ENCODE measurements around the gene TMEM125. TPM values are rescaled to one million over a fixed set of nuclear protein-coding genes. Genes with fewer than 3 reads are reported as not detected.

Gene TMEM125
- total RNA-seq, 1 donor from 2014 or later, result 0.73 TPM

DNA sequence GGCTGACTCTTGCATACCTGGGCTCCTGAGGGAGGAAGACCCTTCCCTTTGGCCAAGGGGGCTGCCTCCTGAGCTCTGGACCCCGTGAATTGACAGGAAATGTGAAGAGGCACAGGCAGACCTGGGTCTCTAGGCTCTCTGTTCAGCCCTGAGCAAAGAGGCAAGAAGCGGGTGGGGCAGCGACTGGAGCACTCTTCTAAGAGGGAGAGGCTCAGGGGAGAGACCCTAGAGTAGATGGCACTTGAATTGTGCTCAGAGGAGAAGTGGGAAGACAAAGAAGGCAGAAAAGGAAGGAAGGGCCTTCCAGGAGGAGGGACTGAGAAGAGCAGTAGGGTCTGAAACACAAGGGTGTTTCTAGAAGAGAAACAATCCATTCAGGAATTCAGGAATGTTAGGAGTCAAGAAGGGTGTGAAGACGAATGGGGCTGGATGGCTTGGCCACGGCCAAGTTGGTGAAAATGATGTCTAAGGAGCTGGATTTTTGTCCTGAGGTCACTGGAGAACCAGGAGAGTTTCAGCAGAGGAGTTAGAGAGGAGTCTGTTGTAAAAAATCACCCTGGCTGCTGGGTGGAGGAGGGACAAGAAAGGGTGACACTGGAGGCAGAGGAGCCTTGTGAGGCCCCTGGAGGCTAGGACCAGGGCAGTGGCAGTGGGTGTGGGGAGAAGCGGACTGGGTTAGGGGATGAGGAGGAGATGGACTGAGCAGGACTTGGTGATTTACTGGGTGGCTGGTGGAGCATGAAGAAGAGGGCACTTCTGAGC is 36.3 kb downstream of the TMEM125 start:
- Histone ChIP-seq H3K4me1 (peaks cover 4% of the 10 kb centered on the region), H4K20me1 (ENCODE audit: low read depth) (no peaks in the 10 kb centered on the region), H3K9ac (no peak overlapping the region), H3F3A (ENCODE audit: low read depth) (no peaks in the 10 kb centered on the region), H3K4me2 (no peak overlapping the region), H2AFZ (replicated peaks) (no peak overlapping the region), H3K79me2 (ENCODE audit: low read depth) (no peaks in the 10 kb centered on the region), H3K4me3 (no peak overlapping the region), H3K36me3 (no peaks in the 10 kb centered on the region), H3K9me3 (ENCODE audit: low read depth) (no peaks in the 10 kb centered on the region), H3K27me3 (no peaks in the 10 kb centered on the region), H3K27ac (no peak overlapping the region)
- no peak for DNase-seq (ENCODE audit: low spot score)
- peaks cover 7% of the 10 kb centered on the region for H3K27me3 Mint-ChIP-seq (ENCODE audit: insufficient read depth, low read depth)
- H3K9me3 Mint-ChIP-seq, result no peaks in the 10 kb centered on the region
- TF ChIP-seq CTCF (IDR thresholded peaks at IDR 0.05) (no peak), EZH2 (IDR thresholded peaks at IDR 0.05) (no peak), EZH2phosphoT487 (IDR thresholded peaks at IDR 0.05) (no peak)
- no peak overlapping the region for H3K4me3 Mint-ChIP-seq
- peaks cover 19% of the 10 kb centered on the region for H3K4me1 Mint-ChIP-seq
- H3K36me3 Mint-ChIP-seq, result no peaks in the 10 kb centered on the region
- no peak overlapping the region for H3K27ac Mint-ChIP-seq

DNA sequence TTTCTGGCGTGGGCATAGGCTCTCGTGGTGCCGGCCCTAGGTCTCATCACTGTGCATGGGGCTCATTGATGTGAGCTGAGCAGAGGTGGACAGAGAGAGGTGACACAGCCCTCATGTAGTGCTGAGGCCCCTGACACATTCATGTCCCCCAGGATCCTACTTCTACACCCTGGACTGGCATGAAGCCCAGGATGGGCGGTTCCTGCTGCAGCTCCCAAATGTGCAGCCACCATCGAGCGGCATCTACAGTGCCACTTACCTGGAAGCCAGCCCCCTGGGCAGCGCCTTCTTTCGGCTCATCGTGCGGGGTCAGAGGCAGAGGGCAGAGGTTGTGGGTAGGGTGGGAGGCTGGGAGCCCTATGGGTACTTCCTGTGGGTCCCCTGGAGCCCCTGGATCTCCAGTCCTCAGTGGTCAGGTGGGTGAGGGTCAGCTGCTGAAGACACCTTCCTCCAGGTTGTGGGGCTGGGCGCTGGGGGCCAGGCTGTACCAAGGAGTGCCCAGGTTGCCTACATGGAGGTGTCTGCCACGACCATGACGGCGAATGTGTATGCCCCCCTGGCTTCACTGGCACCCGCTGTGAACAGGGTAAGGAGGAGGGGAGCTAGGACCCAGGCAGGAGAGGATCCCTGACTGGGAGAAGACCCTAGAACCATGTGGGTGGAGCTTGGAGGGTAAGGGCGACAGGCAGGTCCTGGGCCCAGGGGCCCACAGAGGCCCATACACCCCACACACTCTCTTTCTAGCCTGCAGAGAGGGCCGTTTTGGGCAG is 37.1 kb downstream of the TMEM125 start:
- Mint-ChIP-seq H3K27ac (no peak overlapping the region), H3K9me3 (no peaks in the 10 kb centered on the region), H3K27me3 (ENCODE audit: insufficient read depth, low read depth) (peaks cover 7% of the 10 kb centered on the region), H3K36me3 (no peaks in the 10 kb centered on the region), H3K4me1 (peaks cover 16% of the 10 kb centered on the region), H3K4me3 (no peak overlapping the region)
- peaks cover 4% of the 10 kb centered on the region for H3K4me1 ChIP-seq
- H3K4me3 ChIP-seq, result no peak overlapping the region
- H3K27me3 ChIP-seq, result no peaks in the 10 kb centered on the region
- no peak overlapping the region for H3K9ac ChIP-seq
- no peaks in the 10 kb centered on the region for H3F3A ChIP-seq (ENCODE audit: low read depth)
- H3K4me2 ChIP-seq, result no peak overlapping the region
- no peaks in the 10 kb centered on the region for H3K9me3 ChIP-seq (ENCODE audit: low read depth)
- H3K27ac ChIP-seq, result no peak overlapping the region
- H3K36me3 ChIP-seq, result no peaks in the 10 kb centered on the region
- H3K79me2 ChIP-seq (ENCODE audit: low read depth), result no peaks in the 10 kb centered on the region
- no peak overlapping the region for H2AFZ ChIP-seq (replicated peaks)
- H4K20me1 ChIP-seq (ENCODE audit: low read depth), result no peaks in the 10 kb centered on the region
- TF ChIP-seq EZH2phosphoT487 (IDR thresholded peaks at IDR 0.05) (no peak), EZH2 (IDR thresholded peaks at IDR 0.05) (no peak), CTCF (IDR thresholded peaks at IDR 0.05) (no peak)
- no peak for DNase-seq (ENCODE audit: low spot score)

DNA sequence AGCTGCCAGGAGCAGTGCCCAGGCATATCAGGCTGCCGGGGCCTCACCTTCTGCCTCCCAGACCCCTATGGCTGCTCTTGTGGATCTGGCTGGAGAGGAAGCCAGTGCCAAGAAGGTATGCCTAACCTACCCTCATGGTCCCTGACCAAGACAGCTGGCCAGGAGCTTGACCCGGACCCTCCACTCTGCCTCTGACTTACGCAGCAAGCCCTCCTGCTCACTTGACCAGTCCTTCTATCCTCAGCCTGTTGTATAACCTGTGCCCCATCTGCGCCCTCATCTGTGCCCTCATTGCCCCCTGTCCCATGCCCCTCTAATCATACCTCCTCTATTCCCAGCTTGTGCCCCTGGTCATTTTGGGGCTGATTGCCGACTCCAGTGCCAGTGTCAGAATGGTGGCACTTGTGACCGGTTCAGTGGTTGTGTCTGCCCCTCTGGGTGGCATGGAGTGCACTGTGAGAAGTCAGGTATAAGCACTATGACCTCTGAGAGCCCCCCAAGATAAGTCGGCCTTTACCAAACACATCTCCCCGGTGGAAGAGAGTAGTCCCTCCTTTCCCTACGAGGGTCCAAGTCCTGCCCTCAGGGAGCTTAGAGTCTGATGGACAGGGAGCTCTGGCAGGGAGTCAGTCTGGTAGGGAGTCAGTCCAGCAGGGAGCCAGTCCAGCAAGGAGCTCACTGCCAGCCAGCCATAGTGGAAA is 37.8 kb downstream of the TMEM125 start:
- Histone ChIP-seq H3K9me3 (ENCODE audit: low read depth) (no peaks in the 10 kb centered on the region), H3K79me2 (ENCODE audit: low read depth) (no peaks in the 10 kb centered on the region), H3F3A (ENCODE audit: low read depth) (no peaks in the 10 kb centered on the region), H3K4me3 (no peak overlapping the region), H3K36me3 (no peaks in the 10 kb centered on the region), H2AFZ (replicated peaks) (no peak overlapping the region), H3K4me2 (no peak overlapping the region), H3K27ac (no peak overlapping the region), H3K4me1 (peaks cover 4% of the 10 kb centered on the region), H4K20me1 (ENCODE audit: low read depth) (no peaks in the 10 kb centered on the region), H3K9ac (no peak overlapping the region), H3K27me3 (no peaks in the 10 kb centered on the region)
- no peak for DNase-seq (ENCODE audit: low spot score)
- H3K9me3 Mint-ChIP-seq, result no peaks in the 10 kb centered on the region
- H3K27ac Mint-ChIP-seq, result no peak overlapping the region
- H3K4me1 Mint-ChIP-seq, result peaks cover 10% of the 10 kb centered on the region
- no peak overlapping the region for H3K4me3 Mint-ChIP-seq
- TF ChIP-seq CTCF (IDR thresholded peaks at IDR 0.05) (no peak), EZH2phosphoT487 (IDR thresholded peaks at IDR 0.05) (no peak), EZH2 (IDR thresholded peaks at IDR 0.05) (no peak)
- H3K27me3 Mint-ChIP-seq (ENCODE audit: insufficient read depth, low read depth), result peaks cover 7% of the 10 kb centered on the region
- H3K36me3 Mint-ChIP-seq, result no peaks in the 10 kb centered on the region
